ENCODE data around the gene GLYR1. TPM values are rescaled to one million over a fixed set of nuclear protein-coding genes. Genes with fewer than 3 reads are reported as not detected.

The GLYR1 gene
- total RNA-seq, 1 experiment from 2014 or later: 117 TPM

DNA sequence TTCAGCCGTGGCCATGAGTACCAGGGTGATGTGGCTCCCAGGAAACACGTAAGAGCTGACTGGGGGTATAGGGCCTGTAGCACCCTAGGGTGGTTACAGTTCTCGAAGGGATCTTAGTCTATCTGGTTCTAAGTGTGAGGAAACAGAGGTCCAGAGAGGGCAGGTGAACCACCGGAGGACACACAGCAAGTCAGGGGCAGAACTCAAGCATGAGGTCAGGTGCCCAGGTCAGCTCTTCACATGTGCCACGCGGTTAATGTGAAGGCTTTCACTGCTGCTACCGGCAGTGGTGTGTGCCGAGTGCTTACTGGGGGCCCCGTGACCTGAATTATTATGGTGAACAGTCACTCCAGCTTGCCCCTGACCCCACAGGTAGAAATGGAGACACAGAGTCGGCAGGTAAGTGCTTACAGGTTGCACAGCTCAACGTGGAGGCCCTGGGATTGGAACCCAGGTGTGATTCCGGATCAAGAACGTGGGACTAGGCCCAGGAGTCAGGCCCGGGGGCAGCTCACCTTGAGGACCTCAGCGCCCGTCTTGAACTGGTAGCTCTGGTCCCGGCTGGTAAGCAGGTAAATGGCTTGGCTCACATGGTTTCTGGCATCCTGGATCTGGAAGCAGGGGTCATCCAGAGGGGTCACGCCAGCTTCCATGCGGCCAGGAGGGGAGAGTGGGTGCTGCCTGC is 47.8 kb downstream of the GLYR1 start:
- Mint-ChIP-seq H3K27ac (ENCODE audit: unreplicated experiment) (peak overlapping the region; percentile 50), H3K4me1 (ENCODE audit: low read depth, unreplicated experiment) (peaks cover 10% of the 10 kb centered on the region), H3K4me3 (ENCODE audit: unreplicated experiment) (no peak overlapping the region), H3K27me3 (ENCODE audit: insufficient read depth, unreplicated experiment) (no peaks in the 10 kb centered on the region), H3K9me3 (ENCODE audit: unreplicated experiment) (no peaks in the 10 kb centered on the region), H3K36me3 (ENCODE audit: insufficient read depth, unreplicated experiment) (peaks cover 21% of the 10 kb centered on the region)
- Histone ChIP-seq H3K27me3 (replicated peaks; ENCODE audit: control insufficient read depth, insufficient read depth, low read length) (no peaks in the 10 kb centered on the region), H3K4me1 (peaks cover 9% of the 10 kb centered on the region; the same call in 1 of the 2 replicates), H3K36me3 (ENCODE audit: control insufficient read depth, insufficient read depth, low read length) (no peaks in the 10 kb centered on the region), H3K4me3 (ENCODE audit: low read depth, low read length) (no peak overlapping the region), H3K9me3 (no peaks in the 10 kb centered on the region)
- no TSS peak for BruUV-seq (replicated peaks)
- TF ChIP-seq, protein P1, sequence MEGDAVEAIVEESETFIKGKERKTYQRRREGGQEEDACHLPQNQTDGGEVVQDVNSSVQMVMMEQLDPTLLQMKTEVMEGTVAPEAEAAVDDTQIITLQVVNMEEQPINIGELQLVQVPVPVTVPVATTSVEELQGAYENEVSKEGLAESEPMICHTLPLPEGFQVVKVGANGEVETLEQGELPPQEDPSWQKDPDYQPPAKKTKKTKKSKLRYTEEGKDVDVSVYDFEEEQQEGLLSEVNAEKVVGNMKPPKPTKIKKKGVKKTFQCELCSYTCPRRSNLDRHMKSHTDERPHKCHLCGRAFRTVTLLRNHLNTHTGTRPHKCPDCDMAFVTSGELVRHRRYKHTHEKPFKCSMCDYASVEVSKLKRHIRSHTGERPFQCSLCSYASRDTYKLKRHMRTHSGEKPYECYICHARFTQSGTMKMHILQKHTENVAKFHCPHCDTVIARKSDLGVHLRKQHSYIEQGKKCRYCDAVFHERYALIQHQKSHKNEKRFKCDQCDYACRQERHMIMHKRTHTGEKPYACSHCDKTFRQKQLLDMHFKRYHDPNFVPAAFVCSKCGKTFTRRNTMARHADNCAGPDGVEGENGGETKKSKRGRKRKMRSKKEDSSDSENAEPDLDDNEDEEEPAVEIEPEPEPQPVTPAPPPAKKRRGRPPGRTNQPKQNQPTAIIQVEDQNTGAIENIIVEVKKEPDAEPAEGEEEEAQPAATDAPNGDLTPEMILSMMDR (IDR thresholded peaks at IDR 0.05; ENCODE audit: insufficient read depth in 1 of 2, low read depth in 1 of 2, low read length in 1 of 2, severe bottlenecking in 1 of 2, unreplicated experiment in 1 of 2): no peak
- intact Hi-C loops (cut with micrococcal nuclease; ENCODE audit: unreplicated experiment): no loop called here
- no peak for DNase-seq
- ChIA-PET CTCF (no interaction called here), POLR2A (no interaction called here)

DNA sequence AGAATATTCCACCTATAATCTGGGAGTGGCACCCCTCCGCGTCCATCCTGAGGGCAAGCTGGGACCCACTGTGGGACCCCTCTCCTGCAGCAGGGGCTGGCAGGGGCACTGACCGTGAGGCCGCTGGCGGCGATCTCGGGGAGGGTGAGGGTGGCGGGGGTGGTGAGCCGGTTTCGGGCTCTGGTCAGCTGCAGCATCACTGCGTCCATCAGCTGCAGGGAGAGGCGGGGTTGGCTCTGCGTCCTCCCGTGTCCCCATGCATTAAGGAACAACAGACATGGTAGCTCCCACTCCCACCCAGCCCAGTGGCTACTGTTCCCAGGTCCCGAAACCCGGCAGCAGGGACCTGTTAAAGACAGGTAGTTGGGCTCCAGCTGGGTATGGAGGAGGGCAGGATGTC is 48.6 kb downstream of the GLYR1 start:
- TF ChIP-seq, protein P1 (IDR thresholded peaks at IDR 0.05; ENCODE audit: insufficient read depth in 1 of 2, low read depth in 1 of 2, low read length in 1 of 2, severe bottlenecking in 1 of 2, unreplicated experiment in 1 of 2): no peak
- no peaks in the 10 kb centered on the region for H3K9me3 ChIP-seq
- H3K27me3 Mint-ChIP-seq (ENCODE audit: insufficient read depth, unreplicated experiment): no peaks in the 10 kb centered on the region
- no peak overlapping the region for H3K4me3 ChIP-seq (ENCODE audit: low read depth, low read length)
- no peaks in the 10 kb centered on the region for H3K9me3 Mint-ChIP-seq (ENCODE audit: unreplicated experiment)
- H3K36me3 ChIP-seq (ENCODE audit: control insufficient read depth, insufficient read depth, low read length): no peaks in the 10 kb centered on the region
- no peak for DNase-seq
- no peak overlapping the region for H3K27ac Mint-ChIP-seq (ENCODE audit: unreplicated experiment)
- H3K4me1 ChIP-seq: peaks cover 9% of the 10 kb centered on the region; the same call in 1 of the 2 replicates
- H3K27me3 ChIP-seq (replicated peaks; ENCODE audit: control insufficient read depth, insufficient read depth, low read length): no peaks in the 10 kb centered on the region
- peaks cover 14% of the 10 kb centered on the region for H3K36me3 Mint-ChIP-seq (ENCODE audit: insufficient read depth, unreplicated experiment)
- H3K4me3 Mint-ChIP-seq (ENCODE audit: unreplicated experiment): no peak overlapping the region
- H3K4me1 Mint-ChIP-seq (ENCODE audit: low read depth, unreplicated experiment): peaks cover 2% of the 10 kb centered on the region
- no TSS peak for BruUV-seq (replicated peaks)
- intact Hi-C loops (cut with micrococcal nuclease; ENCODE audit: unreplicated experiment): no loop called here
- ChIA-PET POLR2A (no interaction called here), CTCF (no interaction called here)

DNA sequence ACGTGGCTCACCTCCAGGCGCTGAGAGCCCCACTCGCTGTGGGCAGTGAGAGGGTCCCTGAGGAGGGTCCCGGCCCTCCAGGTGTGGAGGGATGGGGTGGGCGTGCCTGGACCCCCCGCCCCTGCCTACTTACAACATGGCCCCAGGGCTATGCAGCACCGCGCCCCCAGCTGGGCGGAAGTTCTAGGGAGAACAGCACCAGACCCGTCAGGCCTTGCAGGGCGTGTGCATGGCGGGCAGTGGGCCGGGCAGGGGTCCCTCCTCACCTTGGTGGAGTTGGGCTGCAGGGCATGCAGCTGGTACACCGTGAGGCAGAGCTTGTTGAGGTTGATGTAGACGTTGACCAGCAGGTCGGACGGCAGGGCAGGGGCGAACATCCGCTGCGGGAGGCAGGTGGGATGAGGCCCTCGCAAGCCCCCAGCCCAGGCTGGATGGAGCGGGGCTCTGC is 49.3 kb downstream of the GLYR1 start:
- BruUV-seq (replicated peaks): no TSS peak
- intact Hi-C loops (cut with micrococcal nuclease; ENCODE audit: unreplicated experiment): no loop called here
- no peak overlapping the region for H3K4me3 ChIP-seq (ENCODE audit: low read depth, low read length)
- ChIA-PET POLR2A (no interaction called here), CTCF (no interaction called here)
- Mint-ChIP-seq H3K27me3 (ENCODE audit: insufficient read depth, unreplicated experiment) (no peaks in the 10 kb centered on the region), H3K9me3 (ENCODE audit: unreplicated experiment) (no peaks in the 10 kb centered on the region), H3K36me3 (ENCODE audit: insufficient read depth, unreplicated experiment) (peaks cover 11% of the 10 kb centered on the region), H3K4me1 (ENCODE audit: low read depth, unreplicated experiment) (no peaks in the 10 kb centered on the region), H3K27ac (ENCODE audit: unreplicated experiment) (no peak overlapping the region), H3K4me3 (ENCODE audit: unreplicated experiment) (no peak overlapping the region)
- TF ChIP-seq, protein P1 (IDR thresholded peaks at IDR 0.05; ENCODE audit: insufficient read depth in 1 of 2, low read depth in 1 of 2, low read length in 1 of 2, severe bottlenecking in 1 of 2, unreplicated experiment in 1 of 2): no peak
- H3K4me1 ChIP-seq: peaks cover 9% of the 10 kb centered on the region; the same call in 1 of the 2 replicates
- DNase-seq: no peak
- H3K9me3 ChIP-seq: no peaks in the 10 kb centered on the region
- H3K27me3 ChIP-seq (replicated peaks; ENCODE audit: control insufficient read depth, insufficient read depth, low read length): no peaks in the 10 kb centered on the region
- no peaks in the 10 kb centered on the region for H3K36me3 ChIP-seq (ENCODE audit: control insufficient read depth, insufficient read depth, low read length)

Measured in Caco-2 (cell line).